Activated naive CD4-positive, alpha-beta T cell treated with anti-CD3 and anti-CD28 coated beads, Interleukin-2, amount 10 ng/mL, durations not matched to agents 7 days and 5 days (primary cell): ENCODE data around the gene C4BPB.

Experiments used
- CTCF ChIA-PET: fragments of 350-600 bp; sonication (Branson Sonifier 250); formaldehyde crosslinking; loops from one replicate; lab custom pipeline; 2021; ENCODE audit warnings: antibody characterized with exemption; lab: Charles Lee
- DNase-seq: peaks from one replicate; pipeline ENCODE4 v3.0.0-alpha.2; 2020
- H3K27ac Mint-ChIP-seq: one replicate; pipeline ENCODE4 v1.8.0; 2021; ENCODE audit warnings: mild to moderate bottlenecking, moderate library complexity, mixed read lengths
- H3K27me3 Mint-ChIP-seq: one replicate; pipeline ENCODE4 v1.8.0; 2021; ENCODE audit warnings: mild to moderate bottlenecking, mixed read lengths
- H3K36me3 Mint-ChIP-seq: one replicate; pipeline ENCODE4 v1.8.0; 2021; ENCODE audit warnings: mixed read lengths
- H3K4me1 Mint-ChIP-seq: one replicate; pipeline ENCODE4 v1.8.0; 2021; ENCODE audit warnings: mixed read lengths
- H3K4me3 Mint-ChIP-seq: one replicate; pipeline ENCODE4 v1.8.0; 2021; ENCODE audit warnings: mild to moderate bottlenecking, moderate library complexity, mixed read lengths
- H3K9me3 Mint-ChIP-seq: one replicate; pipeline ENCODE4 v1.8.0; 2021; ENCODE audit warnings: mixed read lengths

C4BPB gene

GRCh38 chr1:207052911-207053769, 35.5 kb upstream of the C4BPB start, which contains the start of gene PFKFB2:
TSS of gene PFKFB2 (plus strand) at chr1:207053275. CDS start at chr1:207054718, 1,443 bp downstream.
- peaks cover 3% of the 10 kb centered on the region for H3K9me3 Mint-ChIP-seq
- DNase-seq = peak; percentile 97
- peak within 1 kb of the TSS; percentile 100 for H3K4me3 Mint-ChIP-seq
- H3K4me1 Mint-ChIP-seq = peaks cover 53% of the 10 kb centered on the region
- H3K36me3 Mint-ChIP-seq = peaks cover 19% of the 10 kb centered on the region
- CTCF ChIA-PET = interaction anchor here (0.6 to 1.4 kb wide), 7 partner anchors 13 to 352 kb away, joined by 3 to 5 read pairs (median 3); partner anchors contain the start of gene C4BPB
- peak within 1 kb of the TSS; percentile 70 for H3K27ac Mint-ChIP-seq
- peaks cover 25% of the 10 kb centered on the region for H3K27me3 Mint-ChIP-seq

GRCh38 chr1:207054491-207054890, 34.2 kb upstream of the C4BPB start:
- no peak overlapping the region for H3K27ac Mint-ChIP-seq
- CTCF ChIA-PET = no interaction called here
- peaks cover 25% of the 10 kb centered on the region for H3K27me3 Mint-ChIP-seq

GRCh38 chr1:207055386-207056001, 33.2 kb upstream of the C4BPB start:
- Mint-ChIP-seq H3K27ac (no peak overlapping the region), H3K4me3 (no peak overlapping the region), H3K4me1 (peaks cover 41% of the 10 kb centered on the region), H3K27me3 (peaks cover 25% of the 10 kb centered on the region), H3K36me3 (peaks cover 9% of the 10 kb centered on the region), H3K9me3 (peaks cover 3% of the 10 kb centered on the region)
- DNase-seq = no peak
- CTCF ChIA-PET = interaction anchor here (1.0 kb wide), 1 partner anchor 23 kb away, joined by 3 read pairs; no protein-coding TSS in a partner anchor

More at GRCh38 chr1:207054491-207054890, 34.2 kb upstream of the C4BPB start:
- peak overlapping the region; percentile 62 for H3K4me3 Mint-ChIP-seq
- peaks cover 16% of the 10 kb centered on the region for H3K36me3 Mint-ChIP-seq
- no peak for DNase-seq
- H3K9me3 Mint-ChIP-seq = peaks cover 3% of the 10 kb centered on the region
- peaks cover 46% of the 10 kb centered on the region for H3K4me1 Mint-ChIP-seq

- peaks cover 32% of the 10 kb centered on the region for H3K4me1 Mint-ChIP-seq
- H3K27ac Mint-ChIP-seq = no peak overlapping the region
- CTCF ChIA-PET = interaction anchor here (0.6 kb wide), 1 partner anchor 259 kb away, joined by 3 read pairs; no protein-coding TSS in a partner anchor
- peaks cover 7% of the 10 kb centered on the region for H3K36me3 Mint-ChIP-seq
- H3K4me3 Mint-ChIP-seq = no peak overlapping the region
- peaks cover 25% of the 10 kb centered on the region for H3K27me3 Mint-ChIP-seq
- no peak for DNase-seq
- no peaks in the 10 kb centered on the region for H3K9me3 Mint-ChIP-seq
Measured at GRCh38 chr1:207056673-207057072, 32.0 kb upstream of the C4BPB start.

GRCh38 chr1:207058252-207058651, 30.4 kb upstream of the C4BPB start:
- CTCF ChIA-PET = no interaction called here
- Mint-ChIP-seq H3K4me3 (no peak overlapping the region), H3K27me3 (peaks cover 20% of the 10 kb centered on the region), H3K9me3 (no peaks in the 10 kb centered on the region), H3K27ac (no peak overlapping the region), H3K4me1 (peaks cover 16% of the 10 kb centered on the region), H3K36me3 (no peaks in the 10 kb centered on the region)
- DNase-seq = no peak

GRCh38 chr1:207058878-207059867, 29.5 kb upstream of the C4BPB start:
- H3K9me3 Mint-ChIP-seq = no peaks in the 10 kb centered on the region
- CTCF ChIA-PET = interaction anchor here (1.6 kb wide), 2 partner anchors 9 to 440 kb away, joined by 5 to 6 read pairs; no protein-coding TSS in a partner anchor
- H3K27me3 Mint-ChIP-seq = peaks cover 12% of the 10 kb centered on the region
- no peaks in the 10 kb centered on the region for H3K36me3 Mint-ChIP-seq
- DNase-seq = no peak
- no peak overlapping the region for H3K4me3 Mint-ChIP-seq
- H3K4me1 Mint-ChIP-seq = peaks cover 11% of the 10 kb centered on the region
- no peak overlapping the region for H3K27ac Mint-ChIP-seq

GRCh38 chr1:207059881-207060280, 28.8 kb upstream of the C4BPB start:
- Mint-ChIP-seq H3K4me3 (no peak overlapping the region), H3K27me3 (peaks cover 8% of the 10 kb centered on the region), H3K9me3 (no peaks in the 10 kb centered on the region), H3K4me1 (peaks cover 4% of the 10 kb centered on the region), H3K27ac (no peak overlapping the region), H3K36me3 (no peaks in the 10 kb centered on the region)
- no peak for DNase-seq
- CTCF ChIA-PET = interaction anchor here (0.9 to 1.6 kb wide), 6 partner anchors 10 to 440 kb away, joined by 3 to 6 read pairs (median 4); no protein-coding TSS in a partner anchor

GRCh38 chr1:207060596-207060995, 28.1 kb upstream of the C4BPB start:
- H3K27ac Mint-ChIP-seq = no peak overlapping the region
- H3K4me1 Mint-ChIP-seq = no peaks in the 10 kb centered on the region
- H3K27me3 Mint-ChIP-seq = peaks cover 7% of the 10 kb centered on the region
- no peaks in the 10 kb centered on the region for H3K9me3 Mint-ChIP-seq
- no peak overlapping the region for H3K4me3 Mint-ChIP-seq
- CTCF ChIA-PET = interaction anchor here (0.9 to 1.6 kb wide), 6 partner anchors 10 to 439 kb away, joined by 3 to 6 read pairs (median 4); no protein-coding TSS in a partner anchor
- DNase-seq = no peak
- H3K36me3 Mint-ChIP-seq = no peaks in the 10 kb centered on the region

GRCh38 chr1:207062058-207062457, 26.6 kb upstream of the C4BPB start:
- H3K27me3 Mint-ChIP-seq = no peaks in the 10 kb centered on the region
- DNase-seq = no peak
- no peaks in the 10 kb centered on the region for H3K9me3 Mint-ChIP-seq
- CTCF ChIA-PET = interaction anchor here (1.0 kb wide), 1 partner anchor 12 kb away, joined by 3 read pairs; no protein-coding TSS in a partner anchor
- no peaks in the 10 kb centered on the region for H3K4me1 Mint-ChIP-seq
- no peak overlapping the region for H3K27ac Mint-ChIP-seq
- H3K4me3 Mint-ChIP-seq = no peak overlapping the region
- H3K36me3 Mint-ChIP-seq = no peaks in the 10 kb centered on the region

- Mint-ChIP-seq H3K27me3 (no peaks in the 10 kb centered on the region), H3K9me3 (no peaks in the 10 kb centered on the region), H3K4me1 (peaks cover 2% of the 10 kb centered on the region), H3K36me3 (no peaks in the 10 kb centered on the region), H3K4me3 (no peak overlapping the region), H3K27ac (no peak overlapping the region)
- DNase-seq = no peak
- CTCF ChIA-PET = interaction anchor here (1.0 kb wide), 1 partner anchor 13 kb away, joined by 3 read pairs; no protein-coding TSS in a partner anchor
Measured at GRCh38 chr1:207063014-207063413, 25.6 kb upstream of the C4BPB start.

- Mint-ChIP-seq H3K36me3 (peaks cover 3% of the 10 kb centered on the region), H3K27me3 (no peaks in the 10 kb centered on the region), H3K27ac (no peak overlapping the region), H3K4me1 (peaks cover 12% of the 10 kb centered on the region), H3K9me3 (no peaks in the 10 kb centered on the region), H3K4me3 (no peak overlapping the region)
- DNase-seq = no peak
- CTCF ChIA-PET = interaction anchor here (0.7 kb wide), 1 partner anchor 59 kb away, joined by 6 read pairs; no protein-coding TSS in a partner anchor
Measured at GRCh38 chr1:207064561-207064960, 24.1 kb upstream of the C4BPB start.

- Mint-ChIP-seq H3K9me3 (no peaks in the 10 kb centered on the region), H3K27me3 (no peaks in the 10 kb centered on the region), H3K4me3 (no peak overlapping the region), H3K4me1 (peaks cover 39% of the 10 kb centered on the region), H3K36me3 (peaks cover 6% of the 10 kb centered on the region), H3K27ac (no peak overlapping the region)
- CTCF ChIA-PET = no interaction called here
- no peak for DNase-seq
Measured at GRCh38 chr1:207067185-207067584, 21.5 kb upstream of the C4BPB start.

- no peak for DNase-seq
- H3K36me3 Mint-ChIP-seq = peaks cover 6% of the 10 kb centered on the region
- H3K27ac Mint-ChIP-seq = no peak overlapping the region
- CTCF ChIA-PET = interaction anchor here (4.5 kb wide), 1 partner anchor 17 kb away, joined by 17 read pairs; the partner anchor contains the start of gene YOD1
- H3K4me3 Mint-ChIP-seq = no peak overlapping the region
- peaks cover 44% of the 10 kb centered on the region for H3K4me1 Mint-ChIP-seq
- peaks cover 2% of the 10 kb centered on the region for H3K27me3 Mint-ChIP-seq
- H3K9me3 Mint-ChIP-seq = no peaks in the 10 kb centered on the region
Measured at GRCh38 chr1:207067665-207068064, 21.0 kb upstream of the C4BPB start.
